Measurements from ENCODE around the gene VPS50. TPM values are rescaled to one million over a fixed set of nuclear protein-coding genes. Genes with fewer than 3 reads are reported as not detected.

VPS50 gene
- 89.4 and 90.2 TPM in 2 replicates for total RNA-seq (2013; cell fraction: nucleolus; rRNA removed)
- total RNA-seq (2014; rRNA removed): 16.3 and 19.0 TPM in 2 replicates
- total RNA-seq (2014; rRNA removed; fragmentation: Illumina TruSeq; extraction: Trizol): 21.3 and 22.0 TPM in 2 replicates
- total RNA-seq (2021): 17.7 and 18.2 TPM in 2 replicates
- polyA plus RNA-seq (2011; ENCODE audit: low read depth): 3.9 TPM
- 17.7 and 27.1 TPM in 2 replicates for polyA plus RNA-seq (2011; rRNA removed)
- 5.7 and 5.9 TPM in 2 replicates for polyA plus RNA-seq (2011; cell fraction: cytosol; rRNA removed)
- polyA plus RNA-seq (2011; cell fraction: nucleus; rRNA removed): 21.6 and 34.2 TPM in 2 replicates
- 4.7 and 6.5 TPM in 2 replicates for polyA plus RNA-seq (2012)
- 11.5 and 16.5 TPM in 2 replicates for polyA plus RNA-seq (2014; fragmentation: Illumina TruSeq; extraction: Trizol)
- 1 to 10 TPM; 4.0 to 5.6 TPM for polyA plus RNA-seq (2014; fragmentation: Nextera tagmentation; extraction: Ambion mirVana)
- 8.5 and 9.5 TPM in 2 replicates for polyA plus RNA-seq (2014; rRNA removed)
- 10 to 100 TPM; 16.1 to 17.7 TPM for polyA plus RNA-seq (2016; fragmentation: Nextera tagmentation; extraction: Ambion mirVana)
- 17.1 and 40.8 TPM in 2 replicates for polyA minus RNA-seq (2011; rRNA and poly(A)+ RNA removed)
- 6.4 and 8.9 TPM in 2 replicates for polyA minus RNA-seq (2011; cell fraction: cytosol; rRNA and poly(A)+ RNA removed)
- polyA minus RNA-seq (2011; cell fraction: nucleus; rRNA and poly(A)+ RNA removed): 32.5 and 50.6 TPM in 2 replicates
- Bru-seq, nascent RNA: percentile 65 among the genes with signal in this experiment
- BruChase-seq, experiment 1, labeled RNA remaining after a 6-hour chase: percentile 65 among the genes with signal in this experiment
- BruChase-seq, experiment 2, labeled RNA remaining after a 2-hour chase: percentile 74 among the genes with signal in this experiment
- long read RNA-seq, experiment 1, partial matches to known transcripts: 0 of 3 reads
- long read RNA-seq, experiment 1, other reads (novel, unspliced or antisense): 1 of 3 reads
- long read RNA-seq, experiment 2, full-length matches to known transcripts: 12 of 41 reads
- long read RNA-seq, experiment 2, partial matches to known transcripts: 17 of 41 reads
- long read RNA-seq, experiment 2, other reads (novel, unspliced or antisense): 12 of 41 reads

- Histone ChIP-seq H3K9me3 (replicated peaks; ENCODE audit: control insufficient read depth, insufficient read depth, low read length) (no peaks in the 10 kb centered on the region), H4K20me1 (ENCODE audit: control insufficient read depth, insufficient read depth) (no peaks in the 10 kb centered on the region; the same call in 1 of the 2 replicates), H3K36me3 (ENCODE audit: control insufficient read depth in 2 of 2, insufficient read depth in 2 of 2, low read length in 1 of 2) (no peaks in the 10 kb centered on the region), H3K27ac (ENCODE audit: control insufficient read depth, insufficient read depth) (peak within 1 kb of the TSS; percentile 30; the same call in 1 of the 2 replicates), H3K27me3 (replicated peaks in 1 of 2; ENCODE audit: control insufficient read depth in 2 of 2, insufficient read depth in 2 of 2, low read length in 1 of 2) (no peaks in the 10 kb centered on the region), H3K9ac (ENCODE audit: control insufficient read depth, insufficient read depth, low read length) (peak within 1 kb of the TSS; percentile 62), H3K79me2 (ENCODE audit: control insufficient read depth, insufficient read depth, low read length) (peaks cover 11% of the 10 kb centered on the region), H3K4me3 (peak within 1 kb of the TSS; percentile 79), H3K4me1 (ENCODE audit: control insufficient read depth, insufficient read depth, low read length) (0 out of 2 replicates have a peak, but pooled peaks cover 3% of the 10 kb centered on the region), H2AFZ (ENCODE audit: control insufficient read depth, low read depth, low read length) (peak within 1 kb of the TSS; percentile 100), H3K4me2 (ENCODE audit: control insufficient read depth, insufficient read depth) (peak within 1 kb of the TSS; percentile 82)
- FAIRE-seq (peak; percentile 97), DNase-seq (ENCODE audit: low read depth, low spot score) (peak; percentile 92), ATAC-seq (peak; percentile 99)
- ChIA-PET POLR2A (interaction anchor here (0.5 to 1.0 kb wide), 2 partner anchors 14 to 114 kb away, joined by 3 read pairs; partner anchors contain the start of gene SAMD9), SMC1A (ENCODE audit: uncharacterized antibody, unreplicated experiment) (interaction anchor here (0.6 to 2.4 kb wide), 10 partner anchors 8 to 703 kb away, joined by 3 to 13 read pairs (median 6); partner anchors contain the start of genes PEX1, RBM48 and SAMD9), RAD21 (ENCODE audit: unreplicated experiment) (interaction anchor here (1.0 to 2.5 kb wide), 8 partner anchors 9 to 704 kb away, joined by 3 to 12 read pairs (median 4); partner anchors contain the start of genes PEX1, RBM48 and SAMD9), CTCF (interaction anchor here (0.9 to 4.2 kb wide), 8 partner anchors 9 to 320 kb away, joined by 3 to 39 read pairs (median 4); partner anchors contain the start of gene SAMD9L)
- under 1% methylated on average over 40 of the region's 40 CpGs for WGBS (ENCODE audit: insufficient coverage, insufficient replicate concordance, low lambda C conversion rate, missing lambda C conversion rate)
- in situ Hi-C loops (cut with MboI) (no loop called here), intact Hi-C loops (cut with micrococcal nuclease; ENCODE audit: unreplicated experiment) (loop anchor here (2.0 to 10.0 kb wide), 2 partner anchors 85 to 637 kb away; partner anchors contain the start of gene FAM133B)
- BruUV-seq (replicated peaks): TSS peak; percentile 98
- TF ChIP-seq SRF (IDR thresholded peaks at IDR 0.05; ENCODE audit: low read depth in 2 of 2, low read length in 2 of 2): no peak
- TF ChIP-seq CREB1 (IDR thresholded peaks at IDR 0.05; ENCODE audit: low read depth): peak; percentile 79
- TF ChIP-seq ELK1 (IDR thresholded peaks at IDR 0.05; ENCODE audit: low read depth, low read length): peak; percentile 8; the same call in 1 of the 2 replicates
- peak; percentile 93 for TF ChIP-seq NFIC (IDR thresholded peaks at IDR 0.05; ENCODE audit: low read depth, low read length)
- peak; percentile 89 for TF ChIP-seq MXI1 (IDR thresholded peaks at IDR 0.05; ENCODE audit: low read depth, low read length)
- TF ChIP-seq ZNF274 (IDR thresholded peaks at IDR 0.05; ENCODE audit: insufficient read depth, insufficient read length): no peak
- 0 out of 2 replicates have a peak, but pooled peaks have one; percentile 13 for TF ChIP-seq PAX5 (IDR thresholded peaks at IDR 0.05; ENCODE audit: borderline replicate concordance, low read depth, low read length)
- TF ChIP-seq YY1 (IDR thresholded peaks at IDR 0.05; ENCODE audit: low read depth, low read length): peak; percentile 100
- no peak for TF ChIP-seq ZNF592 (IDR thresholded peaks at IDR 0.05)
- no peak for TF ChIP-seq NFXL1 (IDR thresholded peaks at IDR 0.05; ENCODE audit: borderline replicate concordance)
- TF ChIP-seq SUPT20H (IDR thresholded peaks at IDR 0.05; ENCODE audit: borderline replicate concordance, control insufficient read depth, low read depth, low read length): no peak
- TF ChIP-seq ZNF622 (IDR thresholded peaks at IDR 0.05): no peak
Measured at GRCh38 chr7:93231799-93232672, at the start of gene VPS50. Gene VPS50, plus strand, starts transcription at chr7:93232366. Its CDS starts 102 bp downstream, at chr7:93232468.
